OCI-LY7 (cell line): ENCODE results near the gene RRAD. TPM values are rescaled to one million over a fixed set of nuclear protein-coding genes. Genes with fewer than 3 reads are reported as not detected.

Source experiments
- BruUV-seq: library from RNA; stranded (reverse); fragments of 400-500 nt; replicated peaks from 2 replicates; lab custom pipeline; 2021; lab: Mats Ljungman, UMichigan
- CTCF ChIA-PET: fragments of 300-600 bp; sonication (Branson Sonifier 250); formaldehyde crosslinking; loops from one replicate; lab custom pipeline; 2022; ENCODE audit warnings: antibody characterized with exemption; ENCODE audit not compliant: unreplicated experiment; lab: Charles Lee
- POLR2A ChIA-PET: fragments of 300-600 bp; sonication (Branson Sonifier 250); formaldehyde crosslinking; loops from one replicate; lab custom pipeline; 2022; ENCODE audit warnings: antibody characterized with exemption; lab: Charles Lee
- DNase-seq: peaks from one replicate; pipeline ENCODE4 v3.0.0-alpha.2; 2015; ENCODE audit warnings: low spot score
- H2AFZ ChIP-seq: fragments of 200-600 bp; sonication (generic), shearing (Covaris generic); 2 replicates; pipeline ENCODE4 v1.6.1; 2014; ENCODE audit warnings: mild to moderate bottlenecking, antibody characterized with exemption, low read length, moderate library complexity
- H3K27ac ChIP-seq: fragments of 200-600 bp; sonication (generic); 2 replicates; pipeline ENCODE4 v1.5.1; 2014; ENCODE audit warnings: mixed run types, low read depth, mild to moderate bottlenecking, moderate library complexity, low read length, inconsistent platforms; ENCODE audit not compliant: poor library complexity, severe bottlenecking
- H3K36me3 ChIP-seq: fragments of 200-600 bp; sonication (generic); 2 replicates; pipeline ENCODE4 v1.6.1; 2014; ENCODE audit warnings: mild to moderate bottlenecking, antibody characterized with exemption, low read length, moderate library complexity, mixed read lengths; ENCODE audit not compliant: insufficient read depth
- H3K4me1 ChIP-seq: fragments of 200-600 bp; sonication (generic); 2 replicates; pipeline ENCODE4 v1.5.1; 2014; ENCODE audit warnings: mild to moderate bottlenecking, low read length; ENCODE audit not compliant: insufficient read depth, poor library complexity, severe bottlenecking
- H3K4me2 ChIP-seq: fragments of 200-600 bp; sonication (generic); 2 replicates; pipeline ENCODE4 v1.6.1; 2014; ENCODE audit warnings: mild to moderate bottlenecking, low read length
- H3K4me3 ChIP-seq: fragments of 200-600 bp; sonication (generic); 2 replicates; pipeline ENCODE4 v1.5.1; 2014; ENCODE audit warnings: mild to moderate bottlenecking, low read depth, low read length; ENCODE audit not compliant: poor library complexity, severe bottlenecking
- H3K79me2 ChIP-seq: fragments of 200-600 bp; sonication (generic); 2 replicates; pipeline ENCODE4 v1.6.1; 2016; ENCODE audit warnings: low read depth, mild to moderate bottlenecking, low read length, moderate library complexity, mixed read lengths; ENCODE audit not compliant: insufficient read depth
- H3K9me2 ChIP-seq: fragments of 200-600 bp; sonication (generic); 2 replicates; pipeline ENCODE4 v1.6.1; 2016; ENCODE audit warnings: mild to moderate bottlenecking, low read length, mixed read lengths; ENCODE audit not compliant: insufficient read depth
- H3K9me3 ChIP-seq: fragments of 200-600 bp; sonication (generic); 2 replicates; pipeline ENCODE4 v1.6.1; 2014; ENCODE audit warnings: mild to moderate bottlenecking, mixed run types, low read length, mixed read lengths
- H4K20me1 ChIP-seq: fragments of 200-600 bp; sonication (generic); 2 replicates; pipeline ENCODE4 v1.6.1; 2014; ENCODE audit warnings: mild to moderate bottlenecking, antibody characterized with exemption, low read length, moderate library complexity, mixed read lengths; ENCODE audit not compliant: insufficient read depth
- EZH2phosphoT487 ChIP-seq: fragments of 200-600 bp; sonication (generic); IDR thresholded peaks from 2 replicates; pipeline ENCODE4 v1.6.1; 2018; ENCODE audit warnings: low read depth, borderline replicate concordance, mild to moderate bottlenecking, mixed run types, antibody characterized with exemption, low read length, moderate library complexity, mixed read lengths
- intact Hi-C: fragments of 100-400 bp; cut with micrococcal nuclease; formaldehyde crosslinking; loops from one replicate; pipeline ENCODE4 v1.10.0; 2022; ENCODE audit not compliant: unreplicated experiment
- total RNA-seq, 2 experiments: library from RNA; depleted of rRNA in 1 of 2; stranded (reverse); fragments of >200 nt in 1 of 2; shearing (Covaris generic) in 1 of 2; gene quantifications; 2 replicates each; pipeline ENCODE4 v1.2.3, GENCODE V29; 2014 to 2022
- TF ChIP-seq, protein P1 (sequence below): fragments of 200-600 bp; sonication (generic); conservative IDR thresholded peaks from 2 replicates; pipeline ENCODE4 v1.5.1; 2014; ENCODE audit warnings: mild to moderate bottlenecking, antibody characterized with exemption, low read length, moderate library complexity, mixed read lengths

RRAD gene
- total RNA-seq, 2 experiments from 2014 or later, result 0.09 TPM; not detected in 1

DNA sequence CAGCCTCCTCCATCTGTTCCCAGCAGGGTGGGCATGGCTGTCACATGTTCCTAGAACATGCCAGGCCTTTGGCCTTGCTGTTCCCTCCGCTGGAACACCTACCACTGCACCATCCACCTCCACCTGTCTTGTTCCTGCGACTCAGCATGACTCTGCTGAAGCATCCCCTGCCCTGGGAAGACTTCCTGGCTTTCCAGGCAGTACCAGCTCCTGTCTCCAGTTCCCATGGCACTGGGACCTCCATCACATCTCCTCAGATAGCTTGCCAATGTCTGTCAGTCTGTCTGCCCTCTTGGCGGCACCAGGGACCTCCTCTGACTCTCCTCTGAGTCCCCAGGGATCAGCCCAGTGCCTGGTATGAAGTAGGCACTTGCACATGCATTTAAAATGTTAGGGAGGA lies 29.3 kb downstream of the RRAD start:
- ChIA-PET CTCF (no interaction called here), POLR2A (interaction anchor here (0.9 kb wide), 1 partner anchor 48 kb away, joined by 5 read pairs; no protein-coding TSS in a partner anchor)
- H3K27ac ChIP-seq, result no peak overlapping the region
- H3K36me3 ChIP-seq, result peaks cover 4% of the 10 kb centered on the region
- no peaks in the 10 kb centered on the region for H3K9me2 ChIP-seq
- no peak for DNase-seq
- intact Hi-C loops, result loop anchor here (5.0 kb wide), 2 partner anchors 36 to 56 kb away; partner anchors contain the start of gene CIAO2B
- TF ChIP-seq, protein P1, sequence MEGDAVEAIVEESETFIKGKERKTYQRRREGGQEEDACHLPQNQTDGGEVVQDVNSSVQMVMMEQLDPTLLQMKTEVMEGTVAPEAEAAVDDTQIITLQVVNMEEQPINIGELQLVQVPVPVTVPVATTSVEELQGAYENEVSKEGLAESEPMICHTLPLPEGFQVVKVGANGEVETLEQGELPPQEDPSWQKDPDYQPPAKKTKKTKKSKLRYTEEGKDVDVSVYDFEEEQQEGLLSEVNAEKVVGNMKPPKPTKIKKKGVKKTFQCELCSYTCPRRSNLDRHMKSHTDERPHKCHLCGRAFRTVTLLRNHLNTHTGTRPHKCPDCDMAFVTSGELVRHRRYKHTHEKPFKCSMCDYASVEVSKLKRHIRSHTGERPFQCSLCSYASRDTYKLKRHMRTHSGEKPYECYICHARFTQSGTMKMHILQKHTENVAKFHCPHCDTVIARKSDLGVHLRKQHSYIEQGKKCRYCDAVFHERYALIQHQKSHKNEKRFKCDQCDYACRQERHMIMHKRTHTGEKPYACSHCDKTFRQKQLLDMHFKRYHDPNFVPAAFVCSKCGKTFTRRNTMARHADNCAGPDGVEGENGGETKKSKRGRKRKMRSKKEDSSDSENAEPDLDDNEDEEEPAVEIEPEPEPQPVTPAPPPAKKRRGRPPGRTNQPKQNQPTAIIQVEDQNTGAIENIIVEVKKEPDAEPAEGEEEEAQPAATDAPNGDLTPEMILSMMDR, result no peak
- no peak for TF ChIP-seq EZH2phosphoT487
- no peaks in the 10 kb centered on the region for H3K9me3 ChIP-seq
- H3K79me2 ChIP-seq, result no peaks in the 10 kb centered on the region
- no TSS peak for BruUV-seq
- no peaks in the 10 kb centered on the region for H4K20me1 ChIP-seq
- no peak overlapping the region for H3K4me3 ChIP-seq
- no peaks in the 10 kb centered on the region for H3K4me1 ChIP-seq
- H3K4me2 ChIP-seq, result no peak overlapping the region
- no peak overlapping the region for H2AFZ ChIP-seq

DNA sequence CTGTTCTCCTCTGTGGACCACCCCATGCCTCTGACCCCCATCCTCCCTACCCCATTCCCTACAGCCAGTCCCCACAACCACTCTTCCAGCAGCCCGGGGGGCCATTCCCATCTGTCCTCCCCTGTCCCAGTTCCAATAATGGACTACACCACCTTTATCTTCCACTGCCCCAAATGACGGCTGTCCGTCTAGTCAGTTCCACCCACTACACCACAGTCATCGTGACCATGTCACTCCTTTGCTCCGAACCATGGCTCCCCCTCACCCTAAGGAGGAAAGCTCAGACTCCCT lies 29.7 kb downstream of the RRAD start:
- ChIA-PET CTCF (no interaction called here), POLR2A (interaction anchor here (0.5 to 0.6 kb wide), 2 partner anchors 9 to 188 kb away, joined by 3 to 4 read pairs; no protein-coding TSS in a partner anchor)
- H4K20me1 ChIP-seq, result no peaks in the 10 kb centered on the region
- no peak overlapping the region for H3K27ac ChIP-seq
- intact Hi-C loops, result loop anchor here (5.0 kb wide), 2 partner anchors 37 to 57 kb away; partner anchors contain the start of gene CIAO2B
- H3K4me1 ChIP-seq, result no peaks in the 10 kb centered on the region
- H3K9me2 ChIP-seq, result no peaks in the 10 kb centered on the region
- H3K9me3 ChIP-seq, result no peaks in the 10 kb centered on the region
- no peak overlapping the region for H3K4me3 ChIP-seq
- peaks cover 5% of the 10 kb centered on the region for H3K36me3 ChIP-seq
- no peak overlapping the region for H3K4me2 ChIP-seq
- no peak for DNase-seq
- no TSS peak for BruUV-seq
- H3K79me2 ChIP-seq, result no peaks in the 10 kb centered on the region
- H2AFZ ChIP-seq, result no peak overlapping the region
- TF ChIP-seq, protein P1, result no peak
- TF ChIP-seq EZH2phosphoT487, result no peak

DNA sequence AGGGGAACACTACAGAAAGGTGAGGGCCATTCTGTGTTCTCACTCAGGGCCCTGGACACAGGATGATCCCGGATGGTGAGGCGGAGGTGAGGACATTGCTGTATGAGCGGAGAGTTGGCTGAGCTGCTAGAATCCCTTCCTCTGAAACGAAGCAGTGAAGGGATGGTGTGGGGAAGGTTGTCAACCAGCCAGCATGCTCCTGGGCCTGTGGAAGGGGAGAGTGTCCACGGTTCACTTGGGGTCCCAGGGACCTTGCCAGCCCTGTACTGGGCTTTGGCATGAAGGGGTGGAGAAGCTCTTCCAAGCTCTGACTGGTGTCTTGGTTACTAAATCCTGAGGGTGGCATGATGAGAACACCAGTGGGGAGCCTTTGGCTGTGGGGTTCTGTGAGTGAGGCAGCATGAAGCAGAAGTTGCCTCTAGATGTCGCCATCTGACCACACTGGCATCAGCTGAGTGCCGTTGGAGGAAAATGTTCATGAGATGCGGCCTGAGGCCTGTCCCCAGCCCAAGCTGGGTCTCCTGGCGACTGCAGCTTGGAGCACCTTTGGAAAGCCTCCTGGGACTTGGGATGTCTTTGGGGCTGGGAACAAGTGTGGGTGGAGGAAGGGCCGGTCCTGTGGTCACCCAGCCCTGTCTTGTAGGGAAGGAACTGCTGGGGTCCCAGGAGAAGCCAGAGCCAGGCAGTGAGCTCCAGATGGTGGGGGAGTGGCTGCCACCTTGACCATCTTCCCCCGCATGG lies 30.2 kb downstream of the RRAD start:
- ChIA-PET POLR2A (interaction anchor here (0.5 to 0.6 kb wide), 2 partner anchors 10 to 189 kb away, joined by 3 to 4 read pairs; no protein-coding TSS in a partner anchor), CTCF (no interaction called here)
- peak; percentile 63 for DNase-seq
- BruUV-seq, result no TSS peak
- H3K79me2 ChIP-seq, result no peaks in the 10 kb centered on the region
- intact Hi-C loops, result loop anchor here (5.0 kb wide), 2 partner anchors 37 to 57 kb away; partner anchors contain the start of gene CIAO2B
- H3K4me2 ChIP-seq, result no peak overlapping the region
- H3K36me3 ChIP-seq, result peaks cover 5% of the 10 kb centered on the region
- no peaks in the 10 kb centered on the region for H3K4me1 ChIP-seq
- no peaks in the 10 kb centered on the region for H3K9me2 ChIP-seq
- no peaks in the 10 kb centered on the region for H3K9me3 ChIP-seq
- no peak overlapping the region for H3K4me3 ChIP-seq
- H3K27ac ChIP-seq, result no peak overlapping the region
- no peaks in the 10 kb centered on the region for H4K20me1 ChIP-seq
- no peak for TF ChIP-seq EZH2phosphoT487
- TF ChIP-seq, protein P1, result peak; percentile 90
- no peak overlapping the region for H2AFZ ChIP-seq
